GM23338 (cell line): ENCODE measurements around the gene CAPN9. TPM values are rescaled to one million over a fixed set of nuclear protein-coding genes. Genes with fewer than 3 reads are reported as not detected.

ENCODE experiments used
- ATAC-seq: fragments of 200-7000 bp; cut with Tn5 transposase; 3 replicates; pipeline ENCODE4 v1.9.1; 2020
- DNase-seq: peaks from one replicate; pipeline ENCODE4 v3.0.0-alpha.2; 2015; ENCODE audit warnings: low spot score
- H2AFZ ChIP-seq: fragments of 200-600 bp; sonication (generic); 2 replicates; pipeline ENCODE4 v1.8.0; 2016; ENCODE audit warnings: antibody characterized with exemption, mild to moderate bottlenecking, moderate library complexity
- H3F3A ChIP-seq: fragments of 200-600 bp; sonication (generic); replicated peaks from 2 replicates; pipeline ENCODE4 v1.8.0; 2017; ENCODE audit warnings: antibody characterized with exemption, mixed run types, low read depth
- H3K27ac ChIP-seq: fragments of 200-600 bp; sonication (generic); 2 replicates; pipeline ENCODE4 v1.6.1; 2016; ENCODE audit warnings: low read depth
- H3K27me3 ChIP-seq: fragments of 200-600 bp; sonication (generic); 2 replicates; pipeline ENCODE4 v1.8.0; 2016; ENCODE audit warnings: mild to moderate bottlenecking, mixed run types, moderate library complexity; ENCODE audit not compliant: insufficient read depth
- H3K36me3 ChIP-seq: fragments of 200-600 bp; sonication (generic); 2 replicates; pipeline ENCODE4 v1.8.0; 2016; ENCODE audit warnings: mild to moderate bottlenecking; ENCODE audit not compliant: insufficient read depth
- H3K4me1 ChIP-seq: fragments of 200-600 bp; sonication (generic); 2 replicates; pipeline ENCODE4 v1.8.0; 2016; ENCODE audit warnings: mild to moderate bottlenecking, moderate library complexity; ENCODE audit not compliant: insufficient read depth
- H3K4me2 ChIP-seq: fragments of 200-600 bp; sonication (generic); 2 replicates; pipeline ENCODE4 v1.7.1; 2017; ENCODE audit warnings: mixed run types
- H3K4me3 ChIP-seq: fragments of 200-600 bp; sonication (generic); 2 replicates; pipeline ENCODE4 v1.6.1; 2016; ENCODE audit warnings: mixed run types
- H3K79me2 ChIP-seq: fragments of 200-600 bp; sonication (generic); replicated peaks from 2 replicates; pipeline ENCODE4 v1.8.0; 2017; ENCODE audit warnings: mild to moderate bottlenecking; ENCODE audit not compliant: insufficient read depth
- H3K9me2 ChIP-seq: fragments of 200-600 bp; sonication (generic); 2 replicates; pipeline ENCODE4 v1.8.0; 2017; ENCODE audit not compliant: insufficient read depth
- H4K20me1 ChIP-seq: fragments of 200-600 bp; sonication (generic); replicated peaks from 2 replicates; pipeline ENCODE4 v1.8.0; 2017; ENCODE audit warnings: mild to moderate bottlenecking; ENCODE audit not compliant: insufficient read depth
- H3K27ac Mint-ChIP-seq: 2 replicates; pipeline ENCODE4 v1.8.0; 2020; ENCODE audit warnings: inconsistent platforms, mild to moderate bottlenecking, moderate library complexity, mixed read lengths
- H3K27me3 Mint-ChIP-seq: 3 replicates; pipeline ENCODE4 v1.8.0; 2022; ENCODE audit warnings: low read depth, mild to moderate bottlenecking, moderate library complexity, mixed read lengths, inconsistent platforms; ENCODE audit not compliant: insufficient read depth, poor library complexity
- H3K36me3 Mint-ChIP-seq: 3 replicates; pipeline ENCODE4 v1.8.0; 2021; ENCODE audit warnings: low read depth, mild to moderate bottlenecking, inconsistent platforms, moderate library complexity, mixed read lengths
- H3K4me1 Mint-ChIP-seq: 3 replicates; pipeline ENCODE4 v1.8.0; 2020; ENCODE audit warnings: mild to moderate bottlenecking, inconsistent platforms, mixed read lengths
- H3K4me3 Mint-ChIP-seq: 3 replicates; pipeline ENCODE4 v1.8.0; 2021; ENCODE audit warnings: moderate library complexity, mild to moderate bottlenecking, inconsistent platforms, mixed read lengths
- H3K9me3 Mint-ChIP-seq: 3 replicates; pipeline ENCODE4 v1.8.0; 2020; ENCODE audit warnings: moderate library complexity, mild to moderate bottlenecking, inconsistent platforms, mixed read lengths
- CREB1 ChIP-seq: fragments of 250-450 bp; sonication (Bioruptor Pico); IDR thresholded peaks from 2 replicates; pipeline ENCODE4 v1.5.0; 2020; ENCODE audit warnings: low read depth, mild to moderate bottlenecking, moderate library complexity
- EZH2 ChIP-seq: fragments of 200-600 bp; sonication (generic); IDR thresholded peaks from one replicate; pipeline ENCODE4 v1.8.0; 2017; ENCODE audit warnings: antibody characterized with exemption, mild to moderate bottlenecking, low read depth; ENCODE audit not compliant: unreplicated experiment
- EZH2phosphoT487 ChIP-seq: fragments of 200-600 bp; sonication (generic); IDR thresholded peaks from one replicate; pipeline ENCODE4 v1.8.1; 2018; ENCODE audit warnings: antibody characterized with exemption; ENCODE audit not compliant: unreplicated experiment
- JUNB ChIP-seq: IDR thresholded peaks from one replicate; pipeline ENCODE4 v1.6.1; 2016; ENCODE audit warnings: antibody characterized with exemption; ENCODE audit not compliant: unreplicated experiment
- NANOG ChIP-seq: IDR thresholded peaks from 2 replicates; pipeline ENCODE4 v1.6.1; 2016; ENCODE audit warnings: antibody characterized with exemption, borderline replicate concordance
- POLR2AphosphoS5 ChIP-seq: IDR thresholded peaks from 2 replicates; pipeline ENCODE4 v1.6.1; 2016; ENCODE audit warnings: antibody characterized with exemption, low read depth
- STAT1 ChIP-seq: IDR thresholded peaks from one replicate; pipeline ENCODE4 v1.6.1; 2016; ENCODE audit warnings: antibody characterized with exemption; ENCODE audit not compliant: unreplicated experiment
- ZNF114 ChIP-seq: fragments of 250-450 bp; sonication (Bioruptor Pico); IDR thresholded peaks from 2 replicates; pipeline ENCODE4 v1.5.0; 2020; ENCODE audit warnings: mild to moderate bottlenecking, moderate library complexity
- ZNF331 ChIP-seq: fragments of 250-450 bp; sonication (Bioruptor Pico); IDR thresholded peaks from 2 replicates; pipeline ENCODE4 v1.5.0; 2020; ENCODE audit warnings: low read depth, mild to moderate bottlenecking, moderate library complexity
- polyA plus RNA-seq: library from polyadenylated mRNA; unstranded; fragments of >200 nt; fragmentation: Nextera tagmentation; extraction: Ambion mirVana; gene quantifications from 2 replicates; pipeline ENCODE4 v1.2.1, GENCODE V29; 2016
- total RNA-seq: library from RNA; depleted of rRNA; stranded (reverse); fragments of >200 nt; shearing (Covaris generic); gene quantifications from 2 replicates; pipeline ENCODE4 v1.2.3, GENCODE V29; 2014
- TF ChIP-seq, protein P1 (sequence below), 2 experiments: fragments of 200-600 bp in 1 of 2; sonication (generic) in 1 of 2; conservative IDR thresholded peaks; 2 replicates each; pipeline versions ENCODE4 v1.5.1 to v1.6.1; 2016 to 2017; ENCODE audit warnings: antibody characterized with exemption in 2 of 2, low read depth in 2 of 2, mild to moderate bottlenecking in 2 of 2, moderate library complexity in 1 of 2
- TF ChIP-seq, protein P2 (sequence below): fragments of 250-450 bp; sonication (Bioruptor Pico); IDR thresholded peaks from 2 replicates; pipeline ENCODE4 v1.5.0; 2020; ENCODE audit warnings: mild to moderate bottlenecking, moderate library complexity
- TF ChIP-seq, protein P3 (sequence below): IDR thresholded peaks from one replicate; pipeline ENCODE4 v1.6.1; 2018; ENCODE audit warnings: antibody characterized with exemption; ENCODE audit not compliant: unreplicated experiment
- TF ChIP-seq, protein P4 (sequence below): IDR thresholded peaks from 2 replicates; pipeline ENCODE4 v1.6.1; 2016; ENCODE audit warnings: antibody characterized with exemption

The CAPN9 gene
- total and polyA plus RNA-seq, 2 experiments from 2014 or later, result 0.07 TPM; not detected in 1

DNA sequence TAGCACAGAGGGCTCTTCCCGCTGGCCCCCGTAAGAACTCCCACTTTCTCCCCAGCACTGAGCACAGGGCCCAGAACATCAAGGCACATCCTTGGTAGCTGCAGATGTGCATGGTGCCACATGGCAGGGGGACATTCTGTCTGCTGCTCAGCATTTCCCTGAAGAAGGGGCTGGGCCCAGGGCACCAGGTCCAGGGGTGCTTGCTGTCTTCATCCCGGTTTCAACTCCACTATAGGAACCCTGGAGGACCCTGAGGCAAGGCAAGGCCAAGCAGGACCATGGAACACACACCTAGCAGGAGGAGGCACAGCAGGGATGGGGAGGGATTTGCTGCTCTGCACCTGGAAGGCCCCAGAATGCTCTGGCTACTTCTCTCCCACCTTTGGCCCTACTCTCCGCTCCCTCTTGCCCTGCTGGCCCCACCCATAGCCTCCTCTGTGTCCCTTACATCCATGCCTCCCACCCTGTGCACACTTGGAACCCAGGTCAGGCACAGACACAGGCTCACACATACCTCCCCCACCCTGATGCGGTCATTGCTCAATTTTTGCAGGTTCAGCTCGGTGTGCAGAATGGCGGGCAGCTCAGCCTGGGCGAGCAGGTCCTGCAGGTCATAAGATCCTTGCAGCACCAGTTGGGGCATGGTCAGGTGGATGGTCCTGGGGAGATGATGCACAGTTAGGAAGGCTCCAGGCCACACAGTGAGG, 43.4 kb upstream of the CAPN9 start:
- peaks cover 7% of the 10 kb centered on the region for H3K4me1 Mint-ChIP-seq

More for the DNA sequence above, 43.4 kb upstream of the CAPN9 start:
- TF ChIP-seq STAT1, result no peak
- TF ChIP-seq EZH2phosphoT487, result no peak
- no peak for TF ChIP-seq NANOG
- TF ChIP-seq, protein P1, sequence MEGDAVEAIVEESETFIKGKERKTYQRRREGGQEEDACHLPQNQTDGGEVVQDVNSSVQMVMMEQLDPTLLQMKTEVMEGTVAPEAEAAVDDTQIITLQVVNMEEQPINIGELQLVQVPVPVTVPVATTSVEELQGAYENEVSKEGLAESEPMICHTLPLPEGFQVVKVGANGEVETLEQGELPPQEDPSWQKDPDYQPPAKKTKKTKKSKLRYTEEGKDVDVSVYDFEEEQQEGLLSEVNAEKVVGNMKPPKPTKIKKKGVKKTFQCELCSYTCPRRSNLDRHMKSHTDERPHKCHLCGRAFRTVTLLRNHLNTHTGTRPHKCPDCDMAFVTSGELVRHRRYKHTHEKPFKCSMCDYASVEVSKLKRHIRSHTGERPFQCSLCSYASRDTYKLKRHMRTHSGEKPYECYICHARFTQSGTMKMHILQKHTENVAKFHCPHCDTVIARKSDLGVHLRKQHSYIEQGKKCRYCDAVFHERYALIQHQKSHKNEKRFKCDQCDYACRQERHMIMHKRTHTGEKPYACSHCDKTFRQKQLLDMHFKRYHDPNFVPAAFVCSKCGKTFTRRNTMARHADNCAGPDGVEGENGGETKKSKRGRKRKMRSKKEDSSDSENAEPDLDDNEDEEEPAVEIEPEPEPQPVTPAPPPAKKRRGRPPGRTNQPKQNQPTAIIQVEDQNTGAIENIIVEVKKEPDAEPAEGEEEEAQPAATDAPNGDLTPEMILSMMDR (conservative IDR thresholded peaks at IDR 0.05; ENCODE audit: low read depth in 2 of 2), result no peak
- TF ChIP-seq, protein P2, sequence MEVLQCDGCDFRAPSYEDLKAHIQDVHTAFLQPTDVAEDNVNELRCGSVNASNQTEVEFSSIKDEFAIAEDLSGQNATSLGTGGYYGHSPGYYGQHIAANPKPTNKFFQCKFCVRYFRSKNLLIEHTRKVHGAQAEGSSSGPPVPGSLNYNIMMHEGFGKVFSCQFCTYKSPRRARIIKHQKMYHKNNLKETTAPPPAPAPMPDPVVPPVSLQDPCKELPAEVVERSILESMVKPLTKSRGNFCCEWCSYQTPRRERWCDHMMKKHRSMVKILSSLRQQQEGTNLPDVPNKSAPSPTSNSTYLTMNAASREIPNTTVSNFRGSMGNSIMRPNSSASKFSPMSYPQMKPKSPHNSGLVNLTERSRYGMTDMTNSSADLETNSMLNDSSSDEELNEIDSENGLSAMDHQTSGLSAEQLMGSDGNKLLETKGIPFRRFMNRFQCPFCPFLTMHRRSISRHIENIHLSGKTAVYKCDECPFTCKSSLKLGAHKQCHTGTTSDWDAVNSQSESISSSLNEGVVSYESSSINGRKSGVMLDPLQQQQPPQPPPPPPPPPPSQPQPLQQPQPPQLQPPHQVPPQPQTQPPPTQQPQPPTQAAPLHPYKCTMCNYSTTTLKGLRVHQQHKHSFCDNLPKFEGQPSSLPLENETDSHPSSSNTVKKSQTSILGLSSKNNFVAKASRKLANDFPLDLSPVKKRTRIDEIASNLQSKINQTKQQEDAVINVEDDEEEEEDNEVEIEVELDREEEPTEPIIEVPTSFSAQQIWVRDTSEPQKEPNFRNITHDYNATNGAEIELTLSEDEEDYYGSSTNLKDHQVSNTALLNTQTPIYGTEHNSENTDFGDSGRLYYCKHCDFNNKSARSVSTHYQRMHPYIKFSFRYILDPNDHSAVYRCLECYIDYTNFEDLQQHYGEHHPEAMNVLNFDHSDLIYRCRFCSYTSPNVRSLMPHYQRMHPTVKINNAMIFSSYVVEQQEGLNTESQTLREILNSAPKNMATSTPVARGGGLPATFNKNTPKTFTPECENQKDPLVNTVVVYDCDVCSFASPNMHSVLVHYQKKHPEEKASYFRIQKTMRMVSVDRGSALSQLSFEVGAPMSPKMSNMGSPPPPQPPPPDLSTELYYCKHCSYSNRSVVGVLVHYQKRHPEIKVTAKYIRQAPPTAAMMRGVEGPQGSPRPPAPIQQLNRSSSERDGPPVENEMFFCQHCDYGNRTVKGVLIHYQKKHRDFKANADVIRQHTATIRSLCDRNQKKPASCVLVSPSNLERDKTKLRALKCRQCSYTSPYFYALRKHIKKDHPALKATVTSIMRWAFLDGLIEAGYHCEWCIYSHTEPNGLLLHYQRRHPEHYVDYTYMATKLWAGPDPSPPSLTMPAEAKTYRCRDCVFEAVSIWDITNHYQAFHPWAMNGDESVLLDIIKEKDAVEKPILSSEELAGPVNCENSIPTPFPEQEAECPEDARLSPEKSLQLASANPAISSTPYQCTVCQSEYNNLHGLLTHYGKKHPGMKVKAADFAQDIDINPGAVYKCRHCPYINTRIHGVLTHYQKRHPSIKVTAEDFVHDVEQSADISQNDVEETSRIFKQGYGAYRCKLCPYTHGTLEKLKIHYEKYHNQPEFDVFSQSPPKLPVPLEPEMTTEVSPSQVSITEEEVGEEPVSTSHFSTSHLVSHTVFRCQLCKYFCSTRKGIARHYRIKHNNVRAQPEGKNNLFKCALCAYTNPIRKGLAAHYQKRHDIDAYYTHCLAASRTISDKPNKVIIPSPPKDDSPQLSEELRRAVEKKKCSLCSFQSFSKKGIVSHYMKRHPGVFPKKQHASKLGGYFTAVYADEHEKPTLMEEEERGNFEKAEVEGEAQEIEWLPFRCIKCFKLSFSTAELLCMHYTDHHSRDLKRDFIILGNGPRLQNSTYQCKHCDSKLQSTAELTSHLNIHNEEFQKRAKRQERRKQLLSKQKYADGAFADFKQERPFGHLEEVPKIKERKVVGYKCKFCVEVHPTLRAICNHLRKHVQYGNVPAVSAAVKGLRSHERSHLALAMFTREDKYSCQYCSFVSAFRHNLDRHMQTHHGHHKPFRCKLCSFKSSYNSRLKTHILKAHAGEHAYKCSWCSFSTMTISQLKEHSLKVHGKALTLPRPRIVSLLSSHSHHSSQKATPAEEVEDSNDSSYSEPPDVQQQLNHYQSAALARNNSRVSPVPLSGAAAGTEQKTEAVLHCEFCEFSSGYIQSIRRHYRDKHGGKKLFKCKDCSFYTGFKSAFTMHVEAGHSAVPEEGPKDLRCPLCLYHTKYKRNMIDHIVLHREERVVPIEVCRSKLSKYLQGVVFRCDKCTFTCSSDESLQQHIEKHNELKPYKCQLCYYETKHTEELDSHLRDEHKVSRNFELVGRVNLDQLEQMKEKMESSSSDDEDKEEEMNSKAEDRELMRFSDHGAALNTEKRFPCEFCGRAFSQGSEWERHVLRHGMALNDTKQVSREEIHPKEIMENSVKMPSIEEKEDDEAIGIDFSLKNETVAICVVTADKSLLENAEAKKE (CRISPR knock-in tag), result no peak
- no peak for TF ChIP-seq EZH2
- TF ChIP-seq ZNF114 (CRISPR knock-in tag), result no peak
- TF ChIP-seq, protein P3, sequence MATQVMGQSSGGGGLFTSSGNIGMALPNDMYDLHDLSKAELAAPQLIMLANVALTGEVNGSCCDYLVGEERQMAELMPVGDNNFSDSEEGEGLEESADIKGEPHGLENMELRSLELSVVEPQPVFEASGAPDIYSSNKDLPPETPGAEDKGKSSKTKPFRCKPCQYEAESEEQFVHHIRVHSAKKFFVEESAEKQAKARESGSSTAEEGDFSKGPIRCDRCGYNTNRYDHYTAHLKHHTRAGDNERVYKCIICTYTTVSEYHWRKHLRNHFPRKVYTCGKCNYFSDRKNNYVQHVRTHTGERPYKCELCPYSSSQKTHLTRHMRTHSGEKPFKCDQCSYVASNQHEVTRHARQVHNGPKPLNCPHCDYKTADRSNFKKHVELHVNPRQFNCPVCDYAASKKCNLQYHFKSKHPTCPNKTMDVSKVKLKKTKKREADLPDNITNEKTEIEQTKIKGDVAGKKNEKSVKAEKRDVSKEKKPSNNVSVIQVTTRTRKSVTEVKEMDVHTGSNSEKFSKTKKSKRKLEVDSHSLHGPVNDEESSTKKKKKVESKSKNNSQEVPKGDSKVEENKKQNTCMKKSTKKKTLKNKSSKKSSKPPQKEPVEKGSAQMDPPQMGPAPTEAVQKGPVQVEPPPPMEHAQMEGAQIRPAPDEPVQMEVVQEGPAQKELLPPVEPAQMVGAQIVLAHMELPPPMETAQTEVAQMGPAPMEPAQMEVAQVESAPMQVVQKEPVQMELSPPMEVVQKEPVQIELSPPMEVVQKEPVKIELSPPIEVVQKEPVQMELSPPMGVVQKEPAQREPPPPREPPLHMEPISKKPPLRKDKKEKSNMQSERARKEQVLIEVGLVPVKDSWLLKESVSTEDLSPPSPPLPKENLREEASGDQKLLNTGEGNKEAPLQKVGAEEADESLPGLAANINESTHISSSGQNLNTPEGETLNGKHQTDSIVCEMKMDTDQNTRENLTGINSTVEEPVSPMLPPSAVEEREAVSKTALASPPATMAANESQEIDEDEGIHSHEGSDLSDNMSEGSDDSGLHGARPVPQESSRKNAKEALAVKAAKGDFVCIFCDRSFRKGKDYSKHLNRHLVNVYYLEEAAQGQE, result no peak
- TF ChIP-seq POLR2AphosphoS5, result no peak
- TF ChIP-seq ZNF331 (CRISPR knock-in tag), result no peak
- no peak for TF ChIP-seq JUNB
- TF ChIP-seq, protein P4, sequence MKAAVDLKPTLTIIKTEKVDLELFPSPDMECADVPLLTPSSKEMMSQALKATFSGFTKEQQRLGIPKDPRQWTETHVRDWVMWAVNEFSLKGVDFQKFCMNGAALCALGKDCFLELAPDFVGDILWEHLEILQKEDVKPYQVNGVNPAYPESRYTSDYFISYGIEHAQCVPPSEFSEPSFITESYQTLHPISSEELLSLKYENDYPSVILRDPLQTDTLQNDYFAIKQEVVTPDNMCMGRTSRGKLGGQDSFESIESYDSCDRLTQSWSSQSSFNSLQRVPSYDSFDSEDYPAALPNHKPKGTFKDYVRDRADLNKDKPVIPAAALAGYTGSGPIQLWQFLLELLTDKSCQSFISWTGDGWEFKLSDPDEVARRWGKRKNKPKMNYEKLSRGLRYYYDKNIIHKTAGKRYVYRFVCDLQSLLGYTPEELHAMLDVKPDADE, result no peak
- no peak for TF ChIP-seq CREB1
- Mint-ChIP-seq H3K27ac (no peak overlapping the region), H3K4me3 (no peak overlapping the region), H3K9me3 (no peaks in the 10 kb centered on the region), H3K27me3 (peaks cover 10% of the 10 kb centered on the region), H3K36me3 (no peaks in the 10 kb centered on the region)
- no peaks in the 10 kb centered on the region for H3K4me1 ChIP-seq
- no peak overlapping the region for H3K27ac ChIP-seq
- no peak overlapping the region for H3K4me2 ChIP-seq
- H3K27me3 ChIP-seq, result no peaks in the 10 kb centered on the region
- DNase-seq, result no peak
- no peak overlapping the region for H3K4me3 ChIP-seq
- no peaks in the 10 kb centered on the region for H3K9me2 ChIP-seq
- H2AFZ ChIP-seq, result no peak overlapping the region
- H3K79me2 ChIP-seq, result no peaks in the 10 kb centered on the region
- ATAC-seq, result no peak
- H3F3A ChIP-seq, result no peaks in the 10 kb centered on the region
- no peaks in the 10 kb centered on the region for H3K36me3 ChIP-seq
- no peaks in the 10 kb centered on the region for H4K20me1 ChIP-seq
